Kidney epithelial cell (primary cell): ENCODE data around the gene PAPSS2. TPM values are rescaled to one million over a fixed set of nuclear protein-coding genes. Genes with fewer than 3 reads are reported as not detected.

Source experiments
- DNase-seq: peaks from one replicate; pipeline ENCODE4 v3.0.0-alpha.2; 2010; ENCODE audit warnings: low read depth
- H3K27me3 ChIP-seq: 2 replicates; pipeline ENCODE4 v1.6.0; 2011; ENCODE audit warnings: low read length; ENCODE audit not compliant: control insufficient read depth, insufficient read depth
- H3K36me3 ChIP-seq: 2 replicates; pipeline ENCODE4 v1.5.1; 2011; ENCODE audit warnings: low read length; ENCODE audit not compliant: control insufficient read depth, insufficient read depth
- H3K4me3 ChIP-seq: 2 replicates; pipeline ENCODE4 v1.5.1; 2011; ENCODE audit warnings: low read depth, mild to moderate bottlenecking, control low read depth, low read length
- total RNA-seq: library from RNA; depleted of rRNA; stranded (reverse); fragments of >200 nt; gene quantifications from 2 replicates; pipeline ENCODE4 v1.2.3, GENCODE V29; 2015
- TF ChIP-seq, protein P1 (sequence below): IDR thresholded peaks from 2 replicates; pipeline ENCODE4 v1.5.1; 2011; ENCODE audit warnings: mild to moderate bottlenecking, moderate library complexity, low read length, control low read depth, inconsistent platforms; ENCODE audit not compliant: insufficient read depth, poor library complexity, severe bottlenecking

Gene PAPSS2
- total RNA-seq, 1 donor from 2014 or later: 11.4 TPM

DNA sequence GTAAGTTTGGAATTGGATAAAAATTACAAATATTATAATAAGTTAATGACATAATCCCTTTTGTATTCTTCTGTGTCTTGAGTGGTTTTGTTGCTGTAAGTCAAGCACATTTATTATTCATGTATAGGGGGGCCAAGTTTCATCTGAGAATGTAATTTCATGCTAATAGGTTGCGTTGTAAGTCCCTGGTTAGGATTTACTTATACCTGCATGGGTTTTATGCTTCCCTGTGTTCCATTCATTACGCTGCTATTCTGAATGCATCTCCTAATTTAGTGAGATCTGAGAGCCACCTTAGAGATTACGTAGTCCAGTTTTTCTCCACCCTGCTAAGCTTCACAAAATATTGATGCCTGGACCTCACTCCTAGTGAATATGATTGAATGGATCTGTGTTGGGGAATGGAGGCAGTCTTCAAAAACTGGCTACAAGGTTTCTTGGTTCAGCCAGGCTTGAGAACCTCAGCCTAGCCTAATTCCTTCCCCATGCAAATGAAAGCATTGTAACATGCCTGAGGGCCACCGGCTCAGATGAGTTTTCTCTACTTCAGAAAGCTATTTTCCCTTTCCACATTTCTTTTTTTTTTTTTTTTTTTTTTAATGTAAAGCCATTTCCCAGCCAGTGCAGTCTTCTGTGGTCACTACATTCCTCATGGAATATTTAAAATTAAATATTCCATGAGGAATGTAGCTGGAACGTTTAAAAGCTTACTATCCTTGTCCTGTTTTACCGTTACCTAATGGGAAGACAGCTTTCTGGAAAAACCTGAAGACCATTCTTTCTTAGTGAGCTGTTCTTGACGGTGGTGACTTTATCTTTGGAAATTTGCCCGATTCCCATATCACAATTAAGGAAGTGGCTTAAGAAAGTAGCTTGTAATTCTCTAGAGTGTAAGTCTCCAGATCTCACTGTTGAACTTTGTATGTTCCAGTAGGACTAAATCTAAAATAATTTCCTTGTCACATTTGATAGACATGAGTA, 16.0 kb downstream of the PAPSS2 start:
- Histone ChIP-seq H3K4me3 (no peak overlapping the region), H3K27me3 (no peaks in the 10 kb centered on the region), H3K36me3 (no peaks in the 10 kb centered on the region)
- DNase-seq: peak; percentile 41
- TF ChIP-seq, protein P1, sequence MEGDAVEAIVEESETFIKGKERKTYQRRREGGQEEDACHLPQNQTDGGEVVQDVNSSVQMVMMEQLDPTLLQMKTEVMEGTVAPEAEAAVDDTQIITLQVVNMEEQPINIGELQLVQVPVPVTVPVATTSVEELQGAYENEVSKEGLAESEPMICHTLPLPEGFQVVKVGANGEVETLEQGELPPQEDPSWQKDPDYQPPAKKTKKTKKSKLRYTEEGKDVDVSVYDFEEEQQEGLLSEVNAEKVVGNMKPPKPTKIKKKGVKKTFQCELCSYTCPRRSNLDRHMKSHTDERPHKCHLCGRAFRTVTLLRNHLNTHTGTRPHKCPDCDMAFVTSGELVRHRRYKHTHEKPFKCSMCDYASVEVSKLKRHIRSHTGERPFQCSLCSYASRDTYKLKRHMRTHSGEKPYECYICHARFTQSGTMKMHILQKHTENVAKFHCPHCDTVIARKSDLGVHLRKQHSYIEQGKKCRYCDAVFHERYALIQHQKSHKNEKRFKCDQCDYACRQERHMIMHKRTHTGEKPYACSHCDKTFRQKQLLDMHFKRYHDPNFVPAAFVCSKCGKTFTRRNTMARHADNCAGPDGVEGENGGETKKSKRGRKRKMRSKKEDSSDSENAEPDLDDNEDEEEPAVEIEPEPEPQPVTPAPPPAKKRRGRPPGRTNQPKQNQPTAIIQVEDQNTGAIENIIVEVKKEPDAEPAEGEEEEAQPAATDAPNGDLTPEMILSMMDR: no peak

DNA sequence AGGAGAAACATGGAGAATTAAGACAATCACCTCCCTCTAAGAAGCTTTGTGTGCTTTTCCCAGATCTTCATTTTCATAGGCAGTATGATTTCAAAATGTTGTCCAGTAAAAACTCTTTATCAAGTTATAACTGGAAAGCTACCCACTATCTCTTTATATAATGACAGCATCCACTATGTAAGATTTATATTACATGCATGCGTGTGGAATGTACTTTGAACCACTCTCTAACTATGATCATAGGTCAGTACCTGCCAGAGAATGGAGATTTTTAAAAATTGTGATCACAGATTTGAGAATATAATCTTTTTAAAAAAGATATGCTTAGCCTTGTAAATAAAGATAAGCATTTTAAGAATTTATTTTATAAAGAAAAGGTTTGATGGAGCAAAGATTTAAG, 17.9 kb downstream of the PAPSS2 start:
- Histone ChIP-seq H3K4me3 (no peak overlapping the region), H3K27me3 (no peaks in the 10 kb centered on the region), H3K36me3 (no peaks in the 10 kb centered on the region)
- TF ChIP-seq, protein P1: no peak
- no peak for DNase-seq

DNA sequence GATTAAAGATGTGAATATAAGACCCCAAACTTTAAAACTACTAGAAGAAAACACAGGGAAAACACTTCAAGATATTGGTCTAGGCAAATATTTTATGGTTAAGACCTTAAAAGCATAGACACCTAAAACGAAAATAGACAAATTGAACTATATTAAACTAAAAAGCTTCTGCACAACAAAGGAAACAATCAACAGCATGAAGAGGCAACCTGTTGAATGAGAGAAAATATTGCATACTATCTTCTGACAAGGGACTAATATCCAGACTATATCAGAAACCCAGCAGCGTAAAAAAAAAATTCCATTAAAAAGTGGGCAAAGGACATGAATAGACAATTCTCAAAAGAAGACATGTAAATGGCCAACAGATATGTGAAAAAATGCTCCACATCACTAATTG, 18.6 kb downstream of the PAPSS2 start:
- Histone ChIP-seq H3K27me3 (no peaks in the 10 kb centered on the region), H3K36me3 (no peaks in the 10 kb centered on the region), H3K4me3 (no peak overlapping the region)
- no peak for DNase-seq
- TF ChIP-seq, protein P1: no peak

DNA sequence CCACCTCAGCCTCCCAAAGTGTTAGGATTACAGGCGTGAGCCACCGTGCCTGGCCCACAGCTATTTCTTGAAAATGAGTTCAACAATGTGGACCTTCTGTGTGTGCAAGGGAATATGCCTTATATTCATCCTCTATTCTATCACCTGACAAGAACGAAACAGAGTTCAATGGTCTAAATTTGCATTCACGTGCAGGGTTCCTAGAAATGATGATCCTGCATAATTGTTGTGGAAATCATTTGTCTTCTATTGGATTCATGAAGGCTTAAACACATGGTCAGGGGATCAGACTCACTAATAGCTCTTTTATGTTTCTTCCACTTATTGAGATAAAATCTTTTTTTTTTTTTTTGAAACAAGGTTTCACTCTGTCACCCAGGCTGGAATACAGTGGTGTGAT, 23.7 kb downstream of the PAPSS2 start:
- Histone ChIP-seq H3K36me3 (no peaks in the 10 kb centered on the region), H3K4me3 (no peak overlapping the region), H3K27me3 (no peaks in the 10 kb centered on the region)
- TF ChIP-seq, protein P1: no peak
- DNase-seq: no peak

DNA sequence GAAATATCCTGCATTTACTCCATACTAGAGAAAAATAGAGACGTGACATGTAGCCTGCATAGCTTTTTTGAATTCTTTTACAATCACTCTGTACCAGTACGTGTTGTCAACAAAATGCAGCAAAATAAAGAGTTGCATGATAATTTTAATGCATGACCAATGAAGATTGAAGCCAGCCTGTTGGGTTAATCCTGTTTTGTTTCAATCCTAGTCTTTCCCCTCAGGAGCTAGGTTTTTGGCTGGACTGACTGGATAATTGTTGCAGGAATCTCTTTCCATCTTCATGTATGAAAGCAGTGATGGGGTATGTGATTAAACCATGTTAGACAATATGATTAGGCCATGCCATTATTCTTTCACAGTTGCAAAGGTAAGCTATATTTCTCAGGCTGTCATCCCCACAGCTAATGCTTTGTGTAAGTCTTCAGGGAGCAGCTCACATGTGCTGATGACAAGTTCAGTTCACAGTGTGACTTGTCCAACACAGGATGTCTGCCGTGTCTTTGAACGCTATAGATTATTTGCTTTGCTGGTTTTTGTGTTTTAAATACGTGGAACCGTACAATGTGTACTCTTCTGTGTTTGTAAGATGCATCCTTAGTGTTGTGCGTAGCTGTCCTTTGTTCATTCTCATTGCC, 24.4 kb downstream of the PAPSS2 start:
- DNase-seq: no peak
- TF ChIP-seq, protein P1: no peak
- Histone ChIP-seq H3K27me3 (no peaks in the 10 kb centered on the region), H3K4me3 (no peak overlapping the region), H3K36me3 (no peaks in the 10 kb centered on the region)
